ENCODE results near the gene TRAPPC3L. TPM values are rescaled to one million over a fixed set of nuclear protein-coding genes. Genes with fewer than 3 reads are reported as not detected.

TRAPPC3L gene
- total RNA-seq, 1 experiment from 2014 or later: not detected

GRCh38 chr6:116530436-116530835 is 15.0 kb downstream of the TRAPPC3L start:
- POLR2A ChIA-PET: no interaction called here
- H3K9ac ChIP-seq (ENCODE audit: low read length): no peak overlapping the region
- no peak overlapping the region for H2AFZ ChIP-seq (ENCODE audit: low read depth, low read length, poor library complexity, severe bottlenecking)
- H3K27me3 ChIP-seq (ENCODE audit: insufficient read depth, low read length): no peaks in the 10 kb centered on the region
- RAD21 ChIA-PET (ENCODE audit: low non-redundant PET in 1 of 2, low total read pairs in 2 of 2, uncharacterized antibody in 2 of 2, unreplicated experiment in 2 of 2): no interaction called here
- H3K9me3 ChIP-seq (ENCODE audit: control insufficient read depth in 1 of 2, insufficient read depth in 1 of 2, low read depth in 1 of 2, low read length in 2 of 2): no peaks in the 10 kb centered on the region
- H4K20me1 ChIP-seq (ENCODE audit: insufficient read depth): no peaks in the 10 kb centered on the region
- H3K4me1 ChIP-seq (ENCODE audit: control insufficient read depth in 1 of 2, insufficient read depth in 2 of 2, low read length in 2 of 2): peaks cover 3 to 17% of the 10 kb centered on the region in 2 experiments; a peak in 3 of 4 replicates
- H3K79me2 ChIP-seq (ENCODE audit: insufficient read depth, low read length): no peaks in the 10 kb centered on the region
- no peaks in the 10 kb centered on the region for H3K36me3 ChIP-seq (ENCODE audit: control insufficient read depth in 1 of 2, insufficient read depth in 2 of 2, low read length in 2 of 2)
- no peak overlapping the region for H3K4me2 ChIP-seq (ENCODE audit: low read length)
- intact Hi-C loops (cut with micrococcal nuclease): loop anchor here (5.0 kb wide), 1 partner anchor 263 kb away; no protein-coding TSS in a partner anchor
- H3K4me3 ChIP-seq (replicated peaks in 1 of 2; ENCODE audit: low read depth in 1 of 2, low read length in 2 of 2): no peak overlapping the region
- CTCF ChIA-PET: interaction anchor here (1.1 kb wide), 1 partner anchor 243 kb away, joined by 6 read pairs; no protein-coding TSS in a partner anchor
- no peak overlapping the region for H3K27ac ChIP-seq (ENCODE audit: low read depth, low read length)
- DNase-seq (ENCODE audit: low read depth, low spot score) (no peak), ATAC-seq (no peak)
- no TSS peak for BruUV-seq (replicated peaks)
- TF ChIP-seq CBX3 (IDR thresholded peaks at IDR 0.05; ENCODE audit: low read depth) (no peak), RAD21 (IDR thresholded peaks at IDR 0.05; ENCODE audit: low read depth) (no peak), TCF7L2 (IDR thresholded peaks at IDR 0.05; ENCODE audit: borderline replicate concordance, extremely low read depth, insufficient read depth, insufficient read length) (no peak), EGR1 (IDR thresholded peaks at IDR 0.05; ENCODE audit: low read depth) (no peak), ELF1 (IDR thresholded peaks at IDR 0.05; ENCODE audit: borderline replicate concordance, low read depth) (no peak), ZNF274 (IDR thresholded peaks at IDR 0.05; ENCODE audit: low read depth, low read length) (no peak), POLR2A (IDR thresholded peaks at IDR 0.05; ENCODE audit: borderline replicate concordance, extremely low read depth, insufficient read depth, insufficient read length) (no peak), JUND (IDR thresholded peaks at IDR 0.05) (no peak)
- TF ChIP-seq, protein P1, sequence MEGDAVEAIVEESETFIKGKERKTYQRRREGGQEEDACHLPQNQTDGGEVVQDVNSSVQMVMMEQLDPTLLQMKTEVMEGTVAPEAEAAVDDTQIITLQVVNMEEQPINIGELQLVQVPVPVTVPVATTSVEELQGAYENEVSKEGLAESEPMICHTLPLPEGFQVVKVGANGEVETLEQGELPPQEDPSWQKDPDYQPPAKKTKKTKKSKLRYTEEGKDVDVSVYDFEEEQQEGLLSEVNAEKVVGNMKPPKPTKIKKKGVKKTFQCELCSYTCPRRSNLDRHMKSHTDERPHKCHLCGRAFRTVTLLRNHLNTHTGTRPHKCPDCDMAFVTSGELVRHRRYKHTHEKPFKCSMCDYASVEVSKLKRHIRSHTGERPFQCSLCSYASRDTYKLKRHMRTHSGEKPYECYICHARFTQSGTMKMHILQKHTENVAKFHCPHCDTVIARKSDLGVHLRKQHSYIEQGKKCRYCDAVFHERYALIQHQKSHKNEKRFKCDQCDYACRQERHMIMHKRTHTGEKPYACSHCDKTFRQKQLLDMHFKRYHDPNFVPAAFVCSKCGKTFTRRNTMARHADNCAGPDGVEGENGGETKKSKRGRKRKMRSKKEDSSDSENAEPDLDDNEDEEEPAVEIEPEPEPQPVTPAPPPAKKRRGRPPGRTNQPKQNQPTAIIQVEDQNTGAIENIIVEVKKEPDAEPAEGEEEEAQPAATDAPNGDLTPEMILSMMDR (IDR thresholded peaks at IDR 0.05 in 2 of 3, conservative IDR thresholded peaks at IDR 0.05 in 1 of 3; ENCODE audit: borderline replicate concordance in 1 of 3, insufficient read depth in 1 of 3, low read depth in 2 of 3, low read length in 2 of 3): no peak
- no peaks in the 10 kb centered on the region for H3K9me2 ChIP-seq (ENCODE audit: insufficient read depth)

All from HCT116 (cell line).